Pulmonary artery endothelial cell (primary cell): ENCODE measurements around the gene AURKAIP1. TPM values are rescaled to one million over a fixed set of nuclear protein-coding genes. Genes with fewer than 3 reads are reported as not detected.
"Not testable (repeated sequence)": the region's sequence is repeated elsewhere in the genome, so short reads cannot be mapped to it uniquely, and the experiment has no call there.

Experiments
- DNase-seq: peaks from one replicate; pipeline ENCODE4 v3.0.0-alpha.2; 2011; ENCODE audit warnings: low read depth, low spot score
- total RNA-seq: library from RNA; depleted of rRNA; stranded (reverse); fragments of >200 nt; gene quantifications from 2 replicates; pipeline ENCODE4 v1.2.3, GENCODE V29; 2014

Gene AURKAIP1
- 115 and 129 TPM in 2 replicates for total RNA-seq

- peak; percentile 99 for DNase-seq
Observed at GRCh38 chr1:1374929-1375662, at the start of gene AURKAIP1. TSS of gene AURKAIP1 (minus strand) at chr1:1375207. CDS start at chr1:1374756, 451 bp downstream.

- no peak for DNase-seq
Observed at GRCh38 chr1:1424707-1425106, 49.7 kb upstream of the AURKAIP1 start.

- no peak for DNase-seq
Observed at GRCh38 chr1:1423245-1423597, 48.2 kb upstream of the AURKAIP1 start.

- DNase-seq: no peak
Observed at GRCh38 chr1:1422465-1423244, 47.6 kb upstream of the AURKAIP1 start.

DNA sequence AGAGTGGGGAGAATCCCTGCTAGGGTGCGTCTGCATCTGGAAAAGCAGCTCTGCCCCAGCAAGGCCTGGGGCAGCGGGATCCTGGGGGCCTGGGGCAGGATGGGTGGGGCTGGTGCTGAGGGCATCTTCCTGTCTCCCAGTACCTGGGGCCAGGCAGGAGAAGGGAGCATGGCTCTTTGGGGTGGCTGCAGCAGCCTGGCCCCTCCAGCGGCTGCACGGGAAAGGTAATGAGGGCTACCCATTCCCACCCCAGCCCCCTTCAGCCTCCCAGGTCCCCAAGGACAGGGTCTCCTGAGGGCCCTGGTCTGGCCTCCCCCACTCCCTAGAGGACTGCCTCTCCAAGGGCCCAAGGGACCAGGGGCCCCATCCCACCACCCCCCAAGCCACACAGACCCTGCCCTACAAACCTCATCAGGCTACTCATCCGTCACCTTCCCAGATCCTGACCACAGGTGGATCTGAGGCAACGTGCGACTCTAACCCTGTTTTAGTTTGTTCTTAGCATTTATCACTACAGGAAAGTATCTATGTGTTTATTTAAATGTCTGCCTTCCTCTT, 47.0 kb upstream of the AURKAIP1 start:
- no peak for DNase-seq

- DNase-seq: no peak
Observed at GRCh38 chr1:1421147-1421906, 46.3 kb upstream of the AURKAIP1 start, which contains the start of gene ANKRD65. TSS of gene ANKRD65 (minus strand) at chr1:1421276. CDS start at chr1:1421005, 271 bp downstream.

DNA sequence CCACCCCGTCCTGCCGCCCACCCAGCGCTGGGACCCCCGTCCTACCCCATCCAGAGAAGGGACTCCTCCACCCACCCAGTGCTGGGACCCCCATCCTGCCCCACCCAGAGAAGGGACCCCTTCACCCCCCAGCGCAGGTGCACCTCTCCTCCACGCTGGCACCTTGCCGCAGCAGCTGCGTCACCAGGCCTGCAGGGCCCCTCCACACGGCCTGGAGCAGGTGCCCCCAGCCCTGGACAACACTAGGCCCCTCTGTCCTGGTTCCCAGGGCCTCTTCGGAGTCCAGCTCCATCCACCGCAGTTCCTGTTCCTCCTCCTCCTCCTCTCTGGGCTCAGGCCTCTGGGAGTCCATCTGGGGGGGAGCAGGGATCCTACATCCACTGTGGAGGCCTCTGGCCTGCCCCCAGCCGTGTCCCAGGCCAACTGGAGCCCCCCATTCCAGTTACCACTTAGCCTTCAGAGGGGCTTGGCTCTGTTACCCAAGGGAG, 45.7 kb upstream of the AURKAIP1 start:
- DNase-seq: no peak

DNA sequence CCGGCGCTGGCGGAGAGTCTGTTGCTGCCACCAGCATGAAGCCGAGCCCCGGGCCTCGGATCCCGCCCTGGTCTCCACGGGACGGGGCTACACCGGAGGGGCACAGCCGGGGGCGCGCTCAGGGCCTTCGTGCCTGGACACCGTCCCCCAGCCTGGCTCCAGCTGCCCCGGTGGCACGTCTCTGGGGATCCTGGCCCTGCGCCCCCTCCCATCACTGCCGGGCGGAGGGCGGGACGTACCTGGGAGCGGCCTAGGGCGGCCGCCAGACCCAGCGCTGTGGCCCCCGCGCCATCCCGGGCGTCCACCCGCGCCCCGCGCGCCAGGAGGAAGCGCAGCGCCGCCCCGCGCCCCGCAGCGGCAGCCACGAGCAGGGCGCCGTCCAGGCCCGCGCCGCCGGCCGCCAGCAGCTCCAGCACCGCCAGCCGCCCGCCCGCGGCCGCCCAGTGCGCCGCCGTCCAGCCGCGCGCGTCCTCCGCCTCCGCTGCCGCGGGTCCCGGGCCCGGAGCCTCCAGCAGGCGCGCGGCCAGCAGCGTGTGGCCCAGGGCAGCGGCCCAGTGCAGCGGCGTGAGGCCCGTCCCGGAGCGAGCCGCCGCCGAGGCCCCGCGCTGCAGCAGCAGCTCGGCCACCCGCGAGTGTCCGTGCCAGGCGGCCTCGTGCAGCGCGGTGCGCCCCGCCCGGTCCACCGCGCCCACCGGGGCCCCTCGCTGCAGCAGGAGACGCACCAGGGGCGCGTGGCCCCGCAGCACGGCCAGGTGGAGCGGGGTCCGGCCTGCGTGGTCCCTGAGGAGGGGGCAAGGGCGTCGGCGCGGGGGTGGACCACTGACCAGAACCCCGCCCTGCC, 45.0 kb upstream of the AURKAIP1 start:
- DNase-seq: no peak

- DNase-seq: no peak
Observed at GRCh38 chr1:1419363-1419812, 44.4 kb upstream of the AURKAIP1 start.

DNA sequence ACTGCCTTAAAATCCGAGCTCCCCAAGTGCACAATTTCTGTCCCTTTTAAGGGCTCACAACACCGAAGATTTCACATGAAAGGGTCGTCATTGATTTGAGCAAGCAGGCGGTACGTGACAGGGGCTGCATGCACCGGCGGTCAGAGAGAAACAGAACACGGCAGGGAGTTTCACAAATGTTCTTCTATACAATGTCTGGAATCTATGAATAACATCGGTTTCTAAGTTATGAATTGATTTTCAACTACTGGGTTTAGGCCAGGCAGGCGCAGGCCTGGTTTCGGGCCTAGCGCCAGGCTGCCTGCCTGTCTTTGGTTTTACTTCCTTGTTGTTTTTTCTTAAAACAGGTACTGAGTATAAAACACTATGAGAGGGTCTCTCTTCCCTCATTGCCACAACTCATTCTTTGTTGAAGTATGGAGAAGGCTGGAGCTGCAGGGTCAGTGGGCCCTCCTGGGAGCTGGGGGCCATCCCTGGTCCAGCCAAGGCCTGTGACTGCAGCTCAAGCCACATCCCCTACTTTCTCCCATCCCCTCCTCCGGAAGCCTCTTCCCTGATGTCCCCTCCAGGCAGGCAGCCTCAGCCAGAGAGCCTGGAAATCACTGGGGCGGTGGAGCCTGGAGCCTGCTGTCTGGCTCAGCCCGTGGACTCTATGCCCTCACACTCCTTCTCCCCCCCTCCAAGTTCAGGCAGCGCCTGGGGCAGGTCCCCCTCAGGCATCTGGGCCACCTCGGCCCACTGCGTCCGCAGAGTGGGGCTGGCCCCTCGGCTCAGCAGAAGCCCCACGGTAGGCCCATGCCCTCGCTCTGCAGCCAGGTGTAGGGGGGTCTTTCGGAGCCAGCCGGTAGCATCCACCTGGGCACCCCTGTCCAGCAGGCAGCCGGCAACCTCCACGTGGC, 43.7 kb upstream of the AURKAIP1 start:
- no peak for DNase-seq

- DNase-seq: not testable (repeated sequence)
Observed at GRCh38 chr1:1417825-1418463, 42.9 kb upstream of the AURKAIP1 start.

DNA sequence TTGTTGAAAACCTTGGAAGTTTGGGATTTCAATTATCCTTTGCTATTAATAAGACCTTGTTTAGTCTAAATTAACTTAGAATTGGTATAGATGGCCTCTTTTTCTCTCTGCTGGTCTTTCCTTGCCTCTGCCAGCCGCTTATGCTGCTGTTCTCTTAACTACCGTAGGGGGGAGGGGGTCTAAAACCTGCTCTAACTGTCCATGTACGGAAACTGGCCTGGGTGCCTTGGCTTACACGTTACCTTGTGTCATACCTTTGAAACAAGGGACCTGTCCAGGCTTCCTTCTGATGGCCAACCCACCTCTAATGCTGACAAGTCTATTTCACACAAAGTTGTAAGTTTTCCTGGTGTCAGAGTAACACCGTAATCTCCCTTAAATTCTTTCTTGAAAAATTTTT, 42.4 kb upstream of the AURKAIP1 start:
- not testable (repeated sequence) for DNase-seq

DNA sequence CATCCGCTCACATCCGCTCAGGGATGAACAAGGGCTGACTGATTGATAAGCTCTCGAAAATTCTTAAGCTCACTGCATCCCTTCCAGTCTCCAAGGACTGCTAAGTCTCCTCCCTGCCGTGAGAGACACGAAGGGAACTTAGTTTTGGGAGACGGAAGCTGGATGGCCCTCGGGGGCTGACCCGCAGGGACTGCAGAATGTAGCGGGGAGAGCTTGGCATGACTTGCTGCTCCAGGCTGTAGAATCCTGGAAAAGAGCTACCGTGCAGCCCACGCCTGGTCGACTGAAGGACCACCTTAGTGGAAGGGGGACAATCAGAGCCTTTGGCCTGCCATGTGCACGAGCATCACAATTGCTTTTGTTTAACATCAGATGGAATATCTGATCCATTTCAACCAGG, 40.7 kb upstream of the AURKAIP1 start:
- no peak for DNase-seq

DNA sequence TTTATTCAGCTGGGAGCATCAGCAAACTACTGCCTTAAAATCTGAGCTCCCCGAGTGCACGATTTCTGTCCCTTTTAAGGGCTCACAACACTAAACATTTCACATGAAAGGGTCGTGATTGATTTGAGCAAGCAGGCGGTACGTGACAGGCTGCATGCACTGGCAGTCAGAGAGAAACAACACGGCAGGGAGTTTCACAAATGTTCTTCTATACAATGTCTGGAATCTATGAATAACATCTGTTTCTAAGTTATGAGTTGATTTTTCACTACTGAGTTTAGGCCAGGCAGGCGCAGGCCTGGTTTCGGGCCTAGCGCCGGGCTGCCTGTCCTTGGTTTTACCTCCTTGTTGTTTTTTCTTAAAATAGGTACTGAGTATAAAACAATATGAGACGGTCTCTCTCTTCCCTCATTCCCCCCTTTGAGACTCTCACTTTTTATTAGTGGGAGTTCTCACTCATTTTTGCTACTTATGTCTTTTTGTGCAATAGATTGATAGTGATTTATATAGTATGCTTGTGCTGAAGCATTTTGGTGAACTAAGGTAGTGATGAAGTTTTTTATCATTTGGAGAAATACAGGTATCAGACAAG, 37.4 kb upstream of the AURKAIP1 start:
- not testable (repeated sequence) for DNase-seq

GRCh38 chr1:1411626-1412025, 36.6 kb upstream of the AURKAIP1 start:
- no peak for DNase-seq

- DNase-seq: not testable (repeated sequence)
Observed at GRCh38 chr1:1410238-1410637, 35.2 kb upstream of the AURKAIP1 start.

DNA sequence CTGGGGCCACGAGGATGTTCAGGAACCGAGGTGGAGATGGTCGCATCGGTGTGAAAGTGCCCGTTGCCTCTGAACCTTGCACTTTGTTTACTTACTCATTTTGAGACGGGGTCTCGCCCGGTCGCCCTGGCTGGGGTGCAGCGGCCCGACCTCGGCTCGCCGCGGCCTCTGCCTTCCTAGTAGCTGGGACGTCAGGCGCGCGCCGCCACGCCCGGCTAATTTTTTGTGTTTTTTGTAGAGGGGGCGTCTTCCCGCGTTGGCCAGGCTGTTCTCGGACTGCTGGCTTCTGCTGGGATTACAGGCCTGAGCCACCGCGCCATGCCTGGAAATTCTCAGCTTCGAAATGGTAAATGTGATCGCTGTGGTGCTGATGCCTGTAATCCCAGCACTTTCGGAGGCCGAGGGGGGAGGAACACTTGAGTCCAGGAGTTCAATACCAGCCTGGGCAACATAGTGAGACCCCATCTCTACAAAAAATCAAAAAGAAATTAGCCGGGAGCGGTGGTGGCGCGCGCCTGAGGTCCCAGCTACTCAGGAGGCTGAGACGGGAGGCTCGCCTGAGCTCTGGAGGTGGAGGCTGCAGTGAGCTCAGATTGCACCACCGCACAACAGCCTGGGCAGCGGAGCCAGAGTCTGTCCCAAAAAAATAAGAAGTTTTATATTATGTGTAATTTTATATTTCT, 32.8 kb upstream of the AURKAIP1 start:
- DNase-seq: no peak
